ENCODE measurements around the gene GHRH. TPM values are rescaled to one million over a fixed set of nuclear protein-coding genes. Genes with fewer than 3 reads are reported as not detected.

GHRH gene
- total RNA-seq, 6 experiments from 2014 or later, result not detected

GRCh38 chr20:37280403-37280802 is 18.8 kb upstream of the GHRH start:
- no peak for ATAC-seq
- WGBS (ENCODE audit: insufficient coverage, low coverage, low lambda C conversion rate, missing lambda C conversion rate), result 88% methylated on average over 6 of the region's 8 CpGs
- H3K4me1 ChIP-seq, result peaks cover 0 to 15% (median 0%) of the 10 kb centered on the region in 4 donors
- no peaks in the 10 kb centered on the region for H3K9me3 ChIP-seq
- H3K27ac ChIP-seq, result no peak overlapping the region
- intact Hi-C loops (cut with DNase I), result no loop called here
- DNase-seq, result no peak
- no peaks in the 10 kb centered on the region for H3K36me3 ChIP-seq
- no peak overlapping the region for H3K4me3 ChIP-seq
- H3K27me3 ChIP-seq, result no peaks in the 10 kb centered on the region
- TF ChIP-seq, protein P1, sequence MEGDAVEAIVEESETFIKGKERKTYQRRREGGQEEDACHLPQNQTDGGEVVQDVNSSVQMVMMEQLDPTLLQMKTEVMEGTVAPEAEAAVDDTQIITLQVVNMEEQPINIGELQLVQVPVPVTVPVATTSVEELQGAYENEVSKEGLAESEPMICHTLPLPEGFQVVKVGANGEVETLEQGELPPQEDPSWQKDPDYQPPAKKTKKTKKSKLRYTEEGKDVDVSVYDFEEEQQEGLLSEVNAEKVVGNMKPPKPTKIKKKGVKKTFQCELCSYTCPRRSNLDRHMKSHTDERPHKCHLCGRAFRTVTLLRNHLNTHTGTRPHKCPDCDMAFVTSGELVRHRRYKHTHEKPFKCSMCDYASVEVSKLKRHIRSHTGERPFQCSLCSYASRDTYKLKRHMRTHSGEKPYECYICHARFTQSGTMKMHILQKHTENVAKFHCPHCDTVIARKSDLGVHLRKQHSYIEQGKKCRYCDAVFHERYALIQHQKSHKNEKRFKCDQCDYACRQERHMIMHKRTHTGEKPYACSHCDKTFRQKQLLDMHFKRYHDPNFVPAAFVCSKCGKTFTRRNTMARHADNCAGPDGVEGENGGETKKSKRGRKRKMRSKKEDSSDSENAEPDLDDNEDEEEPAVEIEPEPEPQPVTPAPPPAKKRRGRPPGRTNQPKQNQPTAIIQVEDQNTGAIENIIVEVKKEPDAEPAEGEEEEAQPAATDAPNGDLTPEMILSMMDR (IDR thresholded peaks at IDR 0.05), result no peak
- TF ChIP-seq POLR2A (IDR thresholded peaks at IDR 0.05), result no peak

DNA sequence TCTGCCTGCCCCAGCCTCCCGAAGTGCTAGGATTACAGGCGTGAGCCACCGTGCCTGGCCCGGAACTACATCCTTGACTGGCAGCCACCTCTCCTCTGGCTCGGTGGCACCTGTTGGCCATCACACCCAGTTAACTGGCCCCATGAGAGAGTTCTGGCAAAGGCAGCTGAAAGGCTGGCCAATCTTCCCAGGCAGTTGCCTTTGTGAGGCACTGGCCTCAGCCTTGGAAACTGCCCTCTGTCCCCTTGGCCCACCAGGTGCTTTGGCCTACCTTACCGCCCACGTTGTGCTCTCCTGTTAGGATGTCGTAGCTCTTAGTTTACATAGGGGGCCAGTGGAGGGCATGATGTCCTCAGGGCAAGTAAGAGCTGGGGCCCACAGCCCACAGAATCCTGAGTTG is 18.2 kb upstream of the GHRH start:
- Histone ChIP-seq H3K4me1 (peaks cover 0 to 20% (median 0%) of the 10 kb centered on the region in 4 donors), H3K36me3 (no peaks in the 10 kb centered on the region), H3K27ac (no peak overlapping the region), H3K27me3 (no peaks in the 10 kb centered on the region), H3K9me3 (no peaks in the 10 kb centered on the region), H3K4me3 (no peak overlapping the region)
- peak in 1 of 4 donors; percentile 18 for ATAC-seq
- WGBS (ENCODE audit: insufficient coverage, low coverage, low lambda C conversion rate, missing lambda C conversion rate), result 41% methylated on average over 3 of the region's 8 CpGs
- TF ChIP-seq, protein P1 (IDR thresholded peaks at IDR 0.05), result no peak
- no peak for TF ChIP-seq POLR2A (IDR thresholded peaks at IDR 0.05)
- intact Hi-C loops (cut with DNase I), result no loop called here
- DNase-seq, result peak in 1 of 3 donors; percentile 53

- intact Hi-C loops (cut with DNase I), result no loop called here
- ATAC-seq (no peak), DNase-seq (no peak)
- Histone ChIP-seq H3K27me3 (no peaks in the 10 kb centered on the region), H3K9me3 (no peaks in the 10 kb centered on the region), H3K27ac (no peak overlapping the region), H3K4me1 (peaks cover 0 to 18% (median 0%) of the 10 kb centered on the region in 4 donors), H3K36me3 (no peaks in the 10 kb centered on the region), H3K4me3 (no peak overlapping the region)
- 89% methylated on average over 8 of the region's 12 CpGs for WGBS (ENCODE audit: insufficient coverage, low coverage, low lambda C conversion rate, missing lambda C conversion rate)
- no peak for TF ChIP-seq POLR2A (IDR thresholded peaks at IDR 0.05)
- TF ChIP-seq, protein P1 (IDR thresholded peaks at IDR 0.05), result no peak
Measured at GRCh38 chr20:37278966-37279590, 17.5 kb upstream of the GHRH start.

DNA sequence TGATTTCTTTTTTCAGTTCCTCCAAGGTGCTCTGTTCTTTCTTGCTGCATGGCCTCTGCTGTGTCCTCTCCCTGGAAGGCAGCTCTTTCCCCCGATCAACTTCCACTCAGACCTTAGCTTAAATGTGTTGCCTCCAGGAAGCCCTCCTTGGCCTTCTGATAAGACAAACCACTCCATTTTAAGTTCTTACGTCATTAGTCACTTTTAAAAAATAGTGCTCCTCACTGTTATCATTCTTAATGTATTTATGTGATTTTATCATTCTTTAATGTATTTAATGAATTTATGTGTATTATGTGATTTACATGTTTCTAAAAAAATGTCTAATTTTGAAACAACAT is 15.6 kb upstream of the GHRH start:
- H3K9me3 ChIP-seq, result no peaks in the 10 kb centered on the region
- no peaks in the 10 kb centered on the region for H3K27me3 ChIP-seq
- peaks cover 0 to 14% (median 0%) of the 10 kb centered on the region in 4 donors for H3K4me1 ChIP-seq
- H3K4me3 ChIP-seq, result no peak overlapping the region
- peak overlapping the region in 2 of 3 donors; percentile 3 to 18 for H3K27ac ChIP-seq
- 36% methylated on average over 2 of the region's 2 CpGs for WGBS (ENCODE audit: insufficient coverage, low coverage, low lambda C conversion rate, missing lambda C conversion rate)
- H3K36me3 ChIP-seq, result no peaks in the 10 kb centered on the region
- DNase-seq (no peak), ATAC-seq (no peak)
- intact Hi-C loops (cut with DNase I), result no loop called here
- TF ChIP-seq, protein P1 (IDR thresholded peaks at IDR 0.05), result no peak

Measured in right lobe of liver (tissue), 6 donors.